ENCODE results near the gene SORL1. TPM values are rescaled to one million over a fixed set of nuclear protein-coding genes. Genes with fewer than 3 reads are reported as not detected.

SORL1 gene
- total RNA-seq, 1 experiment from 2014 or later, result 68.3 TPM

DNA sequence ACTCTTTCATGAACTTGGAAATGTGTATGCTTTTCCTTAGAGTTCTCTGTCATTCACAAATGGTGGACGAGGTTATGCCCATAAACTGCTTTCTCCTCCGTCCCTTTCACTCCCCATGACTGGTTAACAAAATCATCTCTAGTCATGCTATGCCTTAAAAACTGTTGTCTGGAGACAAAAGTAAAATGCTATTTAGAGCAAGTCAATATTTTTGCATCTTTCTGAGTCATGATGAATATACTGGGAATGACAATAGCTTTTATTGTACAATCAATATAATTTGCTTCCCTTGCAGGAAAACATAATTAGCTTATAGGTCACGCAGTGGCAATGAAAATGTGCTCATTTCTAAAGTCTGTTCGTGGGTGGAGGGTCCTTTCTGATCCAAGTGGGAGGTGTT lies 217.3 kb downstream of the SORL1 start:
- no peaks in the 10 kb centered on the region for H4K20me1 ChIP-seq (ENCODE audit: control insufficient read depth, insufficient read depth, insufficient read length)
- no peaks in the 10 kb centered on the region for H3K23me2 ChIP-seq (ENCODE audit: insufficient read length, low read depth, low read length, poor library complexity, severe bottlenecking)
- H3T11ph ChIP-seq (ENCODE audit: low read length), result no peak overlapping the region
- no peaks in the 10 kb centered on the region for H3K79me1 ChIP-seq (ENCODE audit: insufficient read depth, low read depth, low read length, poor library complexity, severe bottlenecking)
- no peak overlapping the region for H3K4me2 ChIP-seq (ENCODE audit: insufficient read depth, insufficient read length, low read length)
- no peak overlapping the region for H3K9ac ChIP-seq (ENCODE audit: extremely low read depth, insufficient read length, low read length)
- Mint-ChIP-seq H3K9me3 (no peaks in the 10 kb centered on the region), H3K36me3 (ENCODE audit: insufficient read depth in 1 of 3, low read depth in 3 of 3) (no peaks in the 10 kb centered on the region; a peak in 2 of 7 replicates), H3K4me3 (no peak overlapping the region), H3K27me3 (ENCODE audit: low read depth) (peaks cover 1% of the 10 kb centered on the region), H3K4me1 (peaks cover 7 to 15% of the 10 kb centered on the region in 2 experiments), H3K27ac (no peak overlapping the region)
- no peak overlapping the region for H2BK120ac ChIP-seq (ENCODE audit: low read depth, low read length, poor library complexity, severe bottlenecking)
- H2BK5ac ChIP-seq (ENCODE audit: insufficient read length, low read length), result no peak overlapping the region
- H2AFZ ChIP-seq (ENCODE audit: low read length), result no peak overlapping the region
- H3K4me1 ChIP-seq (ENCODE audit: insufficient read depth, low read length), result no peaks in the 10 kb centered on the region; the same call in 1 of the 2 replicates
- no peak overlapping the region for H3K56ac ChIP-seq (ENCODE audit: insufficient read length, low read depth, low read length)
- no peak for DNase-seq
- H3K9me3 ChIP-seq (ENCODE audit: control insufficient read depth, low read depth, low read length), result no peaks in the 10 kb centered on the region
- H2AK5ac ChIP-seq (ENCODE audit: insufficient read length, low read length), result no peak overlapping the region
- H3K23ac ChIP-seq (ENCODE audit: insufficient read length, low read depth, low read length), result no peak overlapping the region
- H3K79me2 ChIP-seq (ENCODE audit: insufficient read depth, low read length), result no peaks in the 10 kb centered on the region
- no peak overlapping the region for H2BK12ac ChIP-seq (ENCODE audit: insufficient read length, low read depth, low read length)
- H3K27me3 ChIP-seq (ENCODE audit: insufficient read depth, low read length), result no peaks in the 10 kb centered on the region
- WGBS (ENCODE audit: extremely low coverage, insufficient read length, low lambda C conversion rate), result no CpG with 5 or more reads among the region's 4 CpGs
- no peak overlapping the region for H2BK15ac ChIP-seq (ENCODE audit: low read depth, low read length)
- no peak overlapping the region for H2BK20ac ChIP-seq (ENCODE audit: low read depth, low read length, poor library complexity, severe bottlenecking)
- H3K18ac ChIP-seq (ENCODE audit: insufficient read length, low read depth, low read length), result no peak overlapping the region
- H4K8ac ChIP-seq (replicated peaks; ENCODE audit: insufficient read length, low read depth, low read length), result no peak overlapping the region
- H3K14ac ChIP-seq (ENCODE audit: insufficient read depth, low read length), result no peak overlapping the region
- no peak overlapping the region for H4K5ac ChIP-seq (ENCODE audit: insufficient read length, low read depth, low read length)
- TF ChIP-seq, protein P1, sequence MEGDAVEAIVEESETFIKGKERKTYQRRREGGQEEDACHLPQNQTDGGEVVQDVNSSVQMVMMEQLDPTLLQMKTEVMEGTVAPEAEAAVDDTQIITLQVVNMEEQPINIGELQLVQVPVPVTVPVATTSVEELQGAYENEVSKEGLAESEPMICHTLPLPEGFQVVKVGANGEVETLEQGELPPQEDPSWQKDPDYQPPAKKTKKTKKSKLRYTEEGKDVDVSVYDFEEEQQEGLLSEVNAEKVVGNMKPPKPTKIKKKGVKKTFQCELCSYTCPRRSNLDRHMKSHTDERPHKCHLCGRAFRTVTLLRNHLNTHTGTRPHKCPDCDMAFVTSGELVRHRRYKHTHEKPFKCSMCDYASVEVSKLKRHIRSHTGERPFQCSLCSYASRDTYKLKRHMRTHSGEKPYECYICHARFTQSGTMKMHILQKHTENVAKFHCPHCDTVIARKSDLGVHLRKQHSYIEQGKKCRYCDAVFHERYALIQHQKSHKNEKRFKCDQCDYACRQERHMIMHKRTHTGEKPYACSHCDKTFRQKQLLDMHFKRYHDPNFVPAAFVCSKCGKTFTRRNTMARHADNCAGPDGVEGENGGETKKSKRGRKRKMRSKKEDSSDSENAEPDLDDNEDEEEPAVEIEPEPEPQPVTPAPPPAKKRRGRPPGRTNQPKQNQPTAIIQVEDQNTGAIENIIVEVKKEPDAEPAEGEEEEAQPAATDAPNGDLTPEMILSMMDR (conservative IDR thresholded peaks at IDR 0.05), result no peak
- no peak overlapping the region for H3K4ac ChIP-seq (ENCODE audit: low read depth, low read length)
- no peak overlapping the region for H4K91ac ChIP-seq (ENCODE audit: insufficient read length, low read depth, low read length)
- no peak overlapping the region for H3K27ac ChIP-seq (ENCODE audit: insufficient read length, low read depth, low read length)

Measured in H9 (cell line).